Activated T-helper 1 cell treated with Interleukin-2 at 50 U/mL for 16 hours (primary cell): ENCODE results near the gene UQCR10.

Experiments
- DNase-seq: peaks from one replicate; pipeline ENCODE4 v3.0.0-alpha.2; 2020; ENCODE audit warnings: low read depth

Gene UQCR10

GRCh38 chr22:29767171-29768051 is at the start of gene UQCR10:
Gene UQCR10, plus strand, starts transcription at chr22:29767369. Its CDS starts 30 bp downstream, at chr22:29767399.
- peak; percentile 84 for DNase-seq

GRCh38 chr22:29717789-29718188 is 49.4 kb upstream of the UQCR10 start:
- no peak for DNase-seq

DNA sequence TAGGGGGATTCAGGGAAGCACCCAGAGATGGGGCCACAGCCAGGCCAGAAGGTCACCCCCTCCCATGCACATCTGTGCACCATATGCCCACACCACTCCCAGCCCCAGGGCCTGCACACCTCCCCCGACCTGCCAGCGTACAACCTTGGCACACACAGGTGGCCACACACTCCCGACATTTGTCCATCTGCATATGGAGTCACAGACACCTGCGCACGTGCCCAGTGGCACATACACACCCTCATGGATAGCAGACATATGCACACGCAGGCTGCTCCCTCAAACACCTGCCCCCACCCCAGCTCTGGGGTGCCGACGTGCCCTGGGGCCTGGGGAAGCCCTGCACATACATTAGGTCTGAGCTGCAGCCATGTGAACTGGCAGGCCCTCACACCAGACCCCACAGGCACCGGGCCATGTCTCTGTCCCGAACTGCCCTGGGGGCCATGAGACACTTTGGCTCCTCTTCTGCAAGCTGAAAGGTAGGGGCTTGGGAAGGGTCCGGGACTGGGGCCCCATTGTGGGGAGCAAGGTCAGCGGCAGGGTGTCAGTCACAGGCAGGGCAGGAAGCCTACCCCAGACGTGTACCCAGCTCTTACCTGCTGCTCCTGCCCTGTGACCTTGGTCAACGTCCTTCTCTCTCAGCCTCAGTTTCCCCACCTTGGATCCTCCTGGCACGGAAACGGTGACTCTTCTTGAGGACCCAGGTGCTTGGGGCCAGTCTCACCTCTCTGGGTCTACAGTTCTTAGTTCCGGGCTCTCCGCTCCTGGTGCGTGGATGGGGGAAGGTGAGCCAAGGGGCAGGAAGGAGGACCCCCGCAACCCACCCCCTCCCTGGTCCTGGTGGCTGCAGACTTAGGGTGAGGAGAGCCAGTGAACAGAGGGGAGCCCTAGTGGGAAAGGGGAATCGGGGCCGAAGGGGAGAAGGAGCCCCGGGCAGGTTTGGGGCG is 47.9 kb upstream of the UQCR10 start:
- no peak for DNase-seq

DNA sequence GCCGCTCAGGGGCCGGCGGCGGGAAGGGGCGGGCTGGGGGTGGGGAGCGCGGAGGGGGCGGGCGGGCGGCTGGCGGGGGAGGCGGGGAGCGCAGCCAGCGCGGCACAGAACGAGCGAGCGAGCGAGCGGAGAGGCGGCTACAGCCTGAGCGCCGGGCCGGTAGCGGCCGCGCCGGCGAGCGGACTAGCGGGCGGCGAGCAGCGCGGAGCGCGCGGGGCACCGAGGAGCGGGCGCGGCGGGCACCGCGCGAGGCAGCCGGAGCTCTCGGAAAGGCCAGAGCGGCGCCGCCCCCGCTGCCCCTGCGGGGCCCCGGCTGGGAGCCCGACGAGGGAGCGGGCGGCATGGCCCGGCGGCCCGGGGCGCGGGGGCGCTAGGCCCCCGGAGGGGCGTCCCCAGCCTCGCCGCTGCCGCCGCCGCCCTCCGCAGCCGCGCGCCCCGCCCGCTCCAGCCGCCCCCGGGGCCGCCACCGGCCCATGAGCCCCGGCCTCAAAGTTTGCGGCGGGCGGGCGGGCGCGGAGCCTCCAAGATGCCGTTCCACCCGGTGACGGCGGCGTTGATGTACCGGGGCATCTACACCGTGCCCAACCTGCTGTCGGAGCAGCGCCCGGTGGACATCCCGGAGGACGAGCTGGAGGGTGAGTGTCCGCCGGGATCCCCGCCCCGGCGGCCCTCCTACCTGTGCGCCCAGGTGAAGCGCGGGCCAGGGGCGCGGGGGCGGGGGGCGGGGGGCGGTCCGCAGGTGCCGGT is 47.1 kb upstream of the UQCR10 start, which contains the start of gene CABP7:
Gene CABP7 (plus strand): TSS at position 105 of the 747 bp plus-strand sequence. CDS start 422 bp downstream, at position 527.
- DNase-seq, result no peak

- no peak for DNase-seq
Observed at GRCh38 chr22:29720811-29721323, 46.3 kb upstream of the UQCR10 start.

- DNase-seq, result no peak
Observed at GRCh38 chr22:29722151-29722550, 45.0 kb upstream of the UQCR10 start.

DNA sequence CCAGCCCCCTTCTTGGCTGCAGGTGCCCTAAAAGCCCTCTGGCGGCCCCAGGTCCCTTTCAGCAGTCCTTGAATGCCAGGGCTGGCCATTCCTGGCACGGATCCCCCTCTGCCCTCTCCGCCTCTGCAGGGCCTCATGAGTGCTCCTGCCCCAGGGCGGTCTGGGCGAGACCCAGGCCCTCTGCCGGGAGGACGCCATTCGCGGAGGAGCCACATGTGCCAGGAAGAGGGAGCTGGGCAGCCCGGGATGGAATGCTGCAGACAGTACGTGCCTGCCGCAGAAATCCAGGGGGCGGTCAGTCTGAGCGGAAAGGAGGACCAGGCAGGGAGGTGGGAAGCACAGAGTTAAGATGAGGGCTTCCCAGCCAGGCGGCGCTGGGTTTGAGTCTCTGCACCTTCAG is 44.6 kb upstream of the UQCR10 start:
- DNase-seq, result no peak

DNA sequence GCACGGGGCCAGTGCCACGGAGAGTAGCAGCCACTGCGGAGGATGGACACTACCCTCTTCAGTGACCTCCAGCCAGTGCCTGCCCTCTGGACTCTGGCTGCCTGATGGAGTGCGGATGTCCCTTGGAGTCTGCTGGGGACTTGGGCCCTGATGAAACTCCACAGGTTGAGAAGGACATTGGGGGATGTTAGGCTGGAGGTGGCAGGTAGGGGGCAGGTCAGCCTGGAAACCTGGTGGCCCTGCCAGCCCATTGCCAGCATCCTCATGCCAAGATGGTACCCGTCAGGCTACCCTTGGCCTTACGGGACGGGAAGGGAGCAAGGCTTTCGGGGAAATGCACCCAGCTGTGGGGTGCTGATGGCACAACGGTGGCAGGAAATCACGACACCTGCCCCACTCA is 43.4 kb upstream of the UQCR10 start:
- DNase-seq, result no peak

GRCh38 chr22:29724843-29725242 is 42.3 kb upstream of the UQCR10 start:
- no peak for DNase-seq

- no peak for DNase-seq
Observed at GRCh38 chr22:29726106-29726505, 41.1 kb upstream of the UQCR10 start.

GRCh38 chr22:29726512-29727130 is 40.5 kb upstream of the UQCR10 start:
- no peak for DNase-seq

GRCh38 chr22:29727131-29727523 is 40.0 kb upstream of the UQCR10 start:
- DNase-seq, result no peak

- DNase-seq, result no peak
Observed at GRCh38 chr22:29729161-29729560, 38.0 kb upstream of the UQCR10 start.

GRCh38 chr22:29731058-29731850 is 35.9 kb upstream of the UQCR10 start:
- DNase-seq, result no peak

- DNase-seq, result no peak
Observed at GRCh38 chr22:29732883-29733282, 34.3 kb upstream of the UQCR10 start.

- no peak for DNase-seq
Observed at GRCh38 chr22:29733362-29734201, 33.6 kb upstream of the UQCR10 start.

GRCh38 chr22:29734406-29734805 is 32.8 kb upstream of the UQCR10 start:
- DNase-seq, result no peak

DNA sequence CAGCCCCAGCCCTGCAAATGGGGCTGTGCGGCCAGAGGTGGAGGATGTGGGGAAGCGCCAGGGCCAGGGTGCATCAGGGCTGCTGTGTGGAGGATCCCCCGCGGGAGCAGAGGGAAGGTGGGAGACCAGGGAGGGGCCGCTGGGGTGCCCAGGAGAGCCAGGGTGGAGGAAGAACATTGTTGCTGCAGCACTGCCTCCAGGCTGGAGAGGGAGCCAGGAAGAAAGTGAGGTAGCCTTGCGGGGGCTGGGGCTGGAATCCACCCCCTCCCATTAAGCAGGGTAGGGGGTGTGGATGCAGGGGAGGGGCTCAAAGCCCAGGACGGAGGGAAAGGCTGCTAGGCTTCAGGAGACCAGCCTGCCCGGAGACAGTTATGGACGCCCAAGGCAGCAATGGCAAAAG is 32.3 kb upstream of the UQCR10 start:
- DNase-seq, result no peak

DNA sequence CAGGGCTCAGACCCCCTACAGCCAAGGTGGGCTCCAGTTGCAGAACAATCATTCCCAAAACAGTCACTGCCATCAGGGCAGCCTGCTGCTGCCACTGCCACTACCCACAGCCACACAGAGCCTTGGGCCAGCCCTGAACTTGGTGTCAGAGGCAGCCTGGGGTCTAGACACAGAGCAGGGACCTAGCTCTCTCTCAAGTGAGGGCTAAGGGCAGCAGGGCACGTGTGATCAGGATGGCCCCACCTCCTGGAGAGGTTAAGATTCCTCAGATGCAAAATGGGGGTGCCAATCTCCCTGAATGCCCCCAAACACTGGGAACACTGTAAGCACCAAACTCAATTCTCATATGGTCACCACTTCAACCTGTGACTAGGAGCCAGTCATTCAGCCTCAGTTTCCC is 31.8 kb upstream of the UQCR10 start:
- DNase-seq, result no peak
